Neural cell (in vitro differentiated cells): Measurements from ENCODE around the gene HAGHL. TPM values are rescaled to one million over a fixed set of nuclear protein-coding genes. Genes with fewer than 3 reads are reported as not detected.

Source experiments
- H2AFZ ChIP-seq: fragments of 200-600, 300-800 bp; sonication (generic), shearing (Covaris generic); 2 replicates; pipeline ENCODE4 v1.6.0; 2014; ENCODE audit warnings: low read depth, mild to moderate bottlenecking, antibody characterized with exemption, low read length, moderate library complexity
- H3F3A ChIP-seq: fragments of 200-600 bp; shearing (Covaris generic); 2 replicates; pipeline ENCODE4 v1.6.1; 2016; ENCODE audit warnings: mild to moderate bottlenecking, moderate library complexity, mixed read lengths, antibody characterized with exemption, low read length; ENCODE audit not compliant: insufficient read depth, poor library complexity, severe bottlenecking
- H3K27ac ChIP-seq: fragments of 200-600, 300-800 bp; sonication (generic), shearing (Covaris generic); 2 replicates; pipeline ENCODE4 v1.5.1; 2014; ENCODE audit warnings: mild to moderate bottlenecking, low read length, moderate library complexity
- H3K27me3 ChIP-seq: fragments of 300-800, 200-600 bp; sonication (generic), shearing (Covaris generic); 2 replicates; pipeline ENCODE4 v1.6.0; 2014; ENCODE audit warnings: mild to moderate bottlenecking, low read depth, low read length, moderate library complexity; ENCODE audit not compliant: insufficient read depth
- H3K36me3 ChIP-seq: fragments of 300-800, 200-600 bp; sonication (generic), shearing (Covaris generic); 2 replicates; pipeline ENCODE4 v1.5.1; 2014; ENCODE audit warnings: mild to moderate bottlenecking, antibody characterized with exemption, low read length, moderate library complexity; ENCODE audit not compliant: insufficient read depth
- H3K4me2 ChIP-seq: fragments of 300-800, 200-600 bp; sonication (generic), shearing (Covaris generic); 2 replicates; pipeline ENCODE4 v1.6.0; 2014; ENCODE audit warnings: mild to moderate bottlenecking, low read length
- H3K4me3 ChIP-seq: fragments of 300-800, 200-600 bp; sonication (generic), shearing (Covaris generic); 2 replicates; pipeline ENCODE4 v1.5.1; 2014; ENCODE audit warnings: mild to moderate bottlenecking, low read length, moderate library complexity
- H3K79me2 ChIP-seq: fragments of 200-600 bp; shearing (Covaris generic); replicated peaks from 2 replicates; pipeline ENCODE4 v1.6.0; 2014; ENCODE audit warnings: mild to moderate bottlenecking, low read length, moderate library complexity; ENCODE audit not compliant: insufficient read depth
- H3K9ac ChIP-seq: fragments of 300-800, 200-600 bp; sonication (generic), shearing (Covaris generic); 2 replicates; pipeline ENCODE4 v1.6.1; 2016; ENCODE audit warnings: mild to moderate bottlenecking, low read length, mixed read lengths
- H3K9me2 ChIP-seq: fragments of 200-600 bp; shearing (Covaris generic); 2 replicates; pipeline ENCODE4 v1.6.1; 2016; ENCODE audit warnings: mild to moderate bottlenecking, low read length, mixed read lengths; ENCODE audit not compliant: insufficient read depth
- H3K9me3 ChIP-seq: fragments of 200-600, 300-800 bp; sonication (generic), shearing (Covaris generic); 2 replicates; pipeline ENCODE4 v1.6.1; 2016; ENCODE audit warnings: mild to moderate bottlenecking, mixed run types, low read length, moderate library complexity, mixed read lengths
- H4K20me1 ChIP-seq: fragments of 200-600 bp; shearing (Covaris generic); 2 replicates; pipeline ENCODE4 v1.6.1; 2016; ENCODE audit warnings: mild to moderate bottlenecking, mixed run types; ENCODE audit not compliant: insufficient read depth
- EP300 ChIP-seq: fragments of 450-650 bp; conservative IDR thresholded peaks from 2 replicates; pipeline ENCODE4 v1.6.1; 2014; ENCODE audit warnings: antibody characterized with exemption, mild to moderate bottlenecking, moderate library complexity; ENCODE audit not compliant: poor library complexity, severe bottlenecking
- MXI1 ChIP-seq: fragments of 450-650 bp; conservative IDR thresholded peaks from 2 replicates; pipeline ENCODE4 v1.6.1; 2014; ENCODE audit warnings: antibody characterized with exemption, mild to moderate bottlenecking; ENCODE audit not compliant: poor library complexity, severe bottlenecking
- POLR2AphosphoS5 ChIP-seq: IDR thresholded peaks from 2 replicates; pipeline ENCODE4 v1.6.1; 2012
- SMC3 ChIP-seq: fragments of 450-650 bp; conservative IDR thresholded peaks from 2 replicates; pipeline ENCODE4 v1.6.1; 2014; ENCODE audit warnings: antibody characterized with exemption, mild to moderate bottlenecking, moderate library complexity; ENCODE audit not compliant: poor library complexity
- TAF1 ChIP-seq: IDR thresholded peaks from 2 replicates; pipeline ENCODE4 v1.6.1; 2012; ENCODE audit warnings: low read depth
- polyA plus RNA-seq: library from polyadenylated mRNA; depleted of rRNA; stranded (reverse); fragments of >200 nt; gene quantifications from 2 replicates; pipeline ENCODE4 v1.2.3, GENCODE V29; 2014
- TF ChIP-seq, protein P1 (sequence below): fragments of 450-650 bp; IDR thresholded peaks from 2 replicates; pipeline ENCODE4 v1.5.1; 2014; ENCODE audit warnings: antibody characterized with exemption, mild to moderate bottlenecking, moderate library complexity; ENCODE audit not compliant: poor library complexity, severe bottlenecking
- TF ChIP-seq, protein P2 (sequence below): IDR thresholded peaks from 2 replicates; pipeline ENCODE4 v1.6.1; 2012; ENCODE audit warnings: borderline replicate concordance

HAGHL gene
- polyA plus RNA-seq, 1 donor from 2014 or later = 28.3 TPM

DNA sequence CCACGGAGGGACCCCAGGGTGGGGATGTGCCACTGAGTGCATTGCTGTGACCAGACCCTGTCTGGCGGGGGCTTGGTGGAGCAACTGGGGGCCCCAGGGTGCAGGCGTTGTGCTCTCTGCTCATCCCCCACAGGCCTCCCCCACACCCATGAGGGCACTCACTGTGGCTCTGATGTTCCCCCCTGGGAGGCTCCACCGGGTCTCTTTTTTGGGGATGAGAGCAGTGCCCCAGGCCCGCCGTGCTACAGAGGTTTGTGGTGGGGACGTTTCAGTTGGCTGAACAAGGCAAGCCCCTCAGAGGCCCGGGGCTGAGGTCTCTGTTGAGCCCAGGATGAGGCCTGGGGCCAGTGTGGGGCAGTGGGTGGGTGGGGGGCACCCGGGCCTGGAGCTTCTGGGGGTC, 3.2 kb upstream of the HAGHL start:
- no peaks in the 10 kb centered on the region for H4K20me1 ChIP-seq
- no peaks in the 10 kb centered on the region for H3K79me2 ChIP-seq
- no peak overlapping the region for H3K9ac ChIP-seq
- no peak for TF ChIP-seq MXI1
- H3K27me3 ChIP-seq = peaks cover 7% of the 10 kb centered on the region
- H3K27ac ChIP-seq = no peak overlapping the region
- H3K9me3 ChIP-seq = no peaks in the 10 kb centered on the region
- H3K9me2 ChIP-seq = no peaks in the 10 kb centered on the region
- H3F3A ChIP-seq = no peaks in the 10 kb centered on the region
- no peak overlapping the region for H3K4me3 ChIP-seq
- H3K4me2 ChIP-seq = no peak overlapping the region
- H2AFZ ChIP-seq = no peak overlapping the region
- no peaks in the 10 kb centered on the region for H3K36me3 ChIP-seq

DNA sequence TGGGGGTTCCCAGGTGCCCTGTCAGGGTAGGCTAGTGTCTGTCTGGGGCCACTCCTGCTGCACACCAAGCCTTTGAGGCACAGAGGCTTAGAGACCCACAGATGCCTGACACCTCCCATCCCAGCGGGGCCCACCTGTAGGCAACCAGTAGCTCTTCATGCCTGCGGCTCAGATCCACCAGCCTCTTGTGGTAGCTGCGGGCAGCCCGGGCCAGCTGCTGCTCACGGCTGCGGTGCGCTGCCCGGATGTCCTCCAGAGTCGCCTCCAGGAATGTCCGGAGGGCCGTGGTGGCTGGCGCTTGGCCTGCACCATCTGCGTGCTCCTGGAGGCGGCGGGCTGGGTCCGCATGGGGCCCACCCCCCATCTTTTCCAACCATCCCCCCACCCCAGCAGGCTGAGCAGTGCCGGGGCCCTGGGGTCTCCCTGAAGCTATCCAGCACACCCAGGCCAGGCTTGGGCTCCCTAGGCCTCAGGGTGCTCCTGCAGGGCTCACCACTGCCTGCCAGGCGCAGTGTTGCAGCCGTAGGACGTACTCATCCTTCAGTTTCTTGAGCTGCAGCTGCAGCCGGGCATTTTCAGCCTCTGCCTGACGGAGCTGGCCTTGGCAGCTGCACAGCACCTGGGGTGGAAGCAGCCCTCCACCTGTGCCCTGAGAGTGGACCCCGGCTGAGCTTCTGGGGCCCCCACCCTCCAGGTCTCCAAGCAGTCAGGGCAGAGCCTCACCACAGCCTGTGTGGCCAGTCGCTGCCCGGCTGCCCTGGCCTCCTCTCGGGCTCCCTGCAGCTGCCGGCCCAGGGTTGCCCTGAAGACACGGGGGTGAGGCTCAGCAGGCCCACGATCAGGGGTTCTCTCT, 2.5 kb upstream of the HAGHL start:
- Histone ChIP-seq H3K79me2 (no peaks in the 10 kb centered on the region), H3K9me3 (no peaks in the 10 kb centered on the region), H4K20me1 (no peaks in the 10 kb centered on the region), H3F3A (no peaks in the 10 kb centered on the region), H3K27ac (no peak overlapping the region), H3K4me3 (no peak overlapping the region), H3K36me3 (no peaks in the 10 kb centered on the region), H3K9ac (no peak overlapping the region), H3K27me3 (peaks cover 7% of the 10 kb centered on the region), H3K4me2 (no peak overlapping the region), H3K9me2 (no peaks in the 10 kb centered on the region), H2AFZ (no peak overlapping the region)
- TF ChIP-seq, protein P1, sequence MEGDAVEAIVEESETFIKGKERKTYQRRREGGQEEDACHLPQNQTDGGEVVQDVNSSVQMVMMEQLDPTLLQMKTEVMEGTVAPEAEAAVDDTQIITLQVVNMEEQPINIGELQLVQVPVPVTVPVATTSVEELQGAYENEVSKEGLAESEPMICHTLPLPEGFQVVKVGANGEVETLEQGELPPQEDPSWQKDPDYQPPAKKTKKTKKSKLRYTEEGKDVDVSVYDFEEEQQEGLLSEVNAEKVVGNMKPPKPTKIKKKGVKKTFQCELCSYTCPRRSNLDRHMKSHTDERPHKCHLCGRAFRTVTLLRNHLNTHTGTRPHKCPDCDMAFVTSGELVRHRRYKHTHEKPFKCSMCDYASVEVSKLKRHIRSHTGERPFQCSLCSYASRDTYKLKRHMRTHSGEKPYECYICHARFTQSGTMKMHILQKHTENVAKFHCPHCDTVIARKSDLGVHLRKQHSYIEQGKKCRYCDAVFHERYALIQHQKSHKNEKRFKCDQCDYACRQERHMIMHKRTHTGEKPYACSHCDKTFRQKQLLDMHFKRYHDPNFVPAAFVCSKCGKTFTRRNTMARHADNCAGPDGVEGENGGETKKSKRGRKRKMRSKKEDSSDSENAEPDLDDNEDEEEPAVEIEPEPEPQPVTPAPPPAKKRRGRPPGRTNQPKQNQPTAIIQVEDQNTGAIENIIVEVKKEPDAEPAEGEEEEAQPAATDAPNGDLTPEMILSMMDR = no peak
- no peak for TF ChIP-seq MXI1
- no peak for TF ChIP-seq EP300

DNA sequence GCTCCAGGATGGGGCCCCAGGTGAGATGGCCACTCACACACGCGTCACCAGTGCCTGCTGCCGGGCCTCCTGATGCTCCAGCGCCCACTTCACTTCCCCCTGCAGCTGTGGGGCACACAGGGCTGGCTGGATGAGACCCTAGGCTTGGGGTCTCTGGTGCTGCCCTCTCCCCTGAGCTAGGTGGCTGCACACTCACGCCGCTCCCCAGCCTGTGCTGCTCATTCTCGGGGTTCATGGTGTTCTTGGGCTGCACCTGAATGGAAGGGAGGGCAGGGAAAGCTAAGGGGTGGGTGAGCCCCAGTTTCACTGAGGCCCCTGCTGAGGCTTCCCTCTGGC, 1.9 kb upstream of the HAGHL start:
- Histone ChIP-seq H3K27me3 (peaks cover 7% of the 10 kb centered on the region), H3K9me2 (no peaks in the 10 kb centered on the region), H2AFZ (no peak overlapping the region), H3K4me2 (no peak overlapping the region), H3F3A (no peaks in the 10 kb centered on the region), H3K4me3 (no peak overlapping the region), H4K20me1 (no peaks in the 10 kb centered on the region), H3K79me2 (no peaks in the 10 kb centered on the region), H3K36me3 (no peaks in the 10 kb centered on the region), H3K27ac (no peak overlapping the region), H3K9ac (no peak overlapping the region), H3K9me3 (no peaks in the 10 kb centered on the region)
- TF ChIP-seq TAF1 (no peak), POLR2AphosphoS5 (no peak), SMC3 (no peak), EP300 (no peak)
- TF ChIP-seq, protein P1 = no peak
- TF ChIP-seq, protein P2, sequence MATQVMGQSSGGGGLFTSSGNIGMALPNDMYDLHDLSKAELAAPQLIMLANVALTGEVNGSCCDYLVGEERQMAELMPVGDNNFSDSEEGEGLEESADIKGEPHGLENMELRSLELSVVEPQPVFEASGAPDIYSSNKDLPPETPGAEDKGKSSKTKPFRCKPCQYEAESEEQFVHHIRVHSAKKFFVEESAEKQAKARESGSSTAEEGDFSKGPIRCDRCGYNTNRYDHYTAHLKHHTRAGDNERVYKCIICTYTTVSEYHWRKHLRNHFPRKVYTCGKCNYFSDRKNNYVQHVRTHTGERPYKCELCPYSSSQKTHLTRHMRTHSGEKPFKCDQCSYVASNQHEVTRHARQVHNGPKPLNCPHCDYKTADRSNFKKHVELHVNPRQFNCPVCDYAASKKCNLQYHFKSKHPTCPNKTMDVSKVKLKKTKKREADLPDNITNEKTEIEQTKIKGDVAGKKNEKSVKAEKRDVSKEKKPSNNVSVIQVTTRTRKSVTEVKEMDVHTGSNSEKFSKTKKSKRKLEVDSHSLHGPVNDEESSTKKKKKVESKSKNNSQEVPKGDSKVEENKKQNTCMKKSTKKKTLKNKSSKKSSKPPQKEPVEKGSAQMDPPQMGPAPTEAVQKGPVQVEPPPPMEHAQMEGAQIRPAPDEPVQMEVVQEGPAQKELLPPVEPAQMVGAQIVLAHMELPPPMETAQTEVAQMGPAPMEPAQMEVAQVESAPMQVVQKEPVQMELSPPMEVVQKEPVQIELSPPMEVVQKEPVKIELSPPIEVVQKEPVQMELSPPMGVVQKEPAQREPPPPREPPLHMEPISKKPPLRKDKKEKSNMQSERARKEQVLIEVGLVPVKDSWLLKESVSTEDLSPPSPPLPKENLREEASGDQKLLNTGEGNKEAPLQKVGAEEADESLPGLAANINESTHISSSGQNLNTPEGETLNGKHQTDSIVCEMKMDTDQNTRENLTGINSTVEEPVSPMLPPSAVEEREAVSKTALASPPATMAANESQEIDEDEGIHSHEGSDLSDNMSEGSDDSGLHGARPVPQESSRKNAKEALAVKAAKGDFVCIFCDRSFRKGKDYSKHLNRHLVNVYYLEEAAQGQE = no peak
